Measurements from ENCODE around the gene CBFA2T3. TPM values are rescaled to one million over a fixed set of nuclear protein-coding genes. Genes with fewer than 3 reads are reported as not detected.

CBFA2T3 gene
- total and polyA plus RNA-seq, 8 donors, result 3.8 to 10.4 (median 5.4) TPM

DNA sequence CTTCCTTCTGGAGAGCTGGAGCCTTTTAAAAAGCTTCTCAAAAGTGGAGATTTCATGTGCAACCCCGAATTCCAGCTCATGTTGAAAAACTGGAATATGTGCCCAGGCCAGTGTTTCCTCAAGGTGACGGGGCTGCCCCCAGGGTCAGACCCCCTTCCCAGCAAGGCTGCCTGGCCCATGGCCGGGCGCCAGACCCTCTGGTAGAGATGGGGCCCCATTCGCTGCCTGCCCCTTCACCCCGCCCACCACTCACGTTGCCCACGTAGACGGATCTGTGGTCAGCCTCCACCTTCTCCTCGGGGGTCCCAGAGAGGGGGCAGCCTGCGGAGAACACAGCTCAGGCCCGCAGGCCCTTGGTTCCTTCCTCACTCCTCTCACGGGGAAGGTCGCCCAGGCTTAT, 111.7 kb downstream of the CBFA2T3 start:
- TF ChIP-seq, protein P1, sequence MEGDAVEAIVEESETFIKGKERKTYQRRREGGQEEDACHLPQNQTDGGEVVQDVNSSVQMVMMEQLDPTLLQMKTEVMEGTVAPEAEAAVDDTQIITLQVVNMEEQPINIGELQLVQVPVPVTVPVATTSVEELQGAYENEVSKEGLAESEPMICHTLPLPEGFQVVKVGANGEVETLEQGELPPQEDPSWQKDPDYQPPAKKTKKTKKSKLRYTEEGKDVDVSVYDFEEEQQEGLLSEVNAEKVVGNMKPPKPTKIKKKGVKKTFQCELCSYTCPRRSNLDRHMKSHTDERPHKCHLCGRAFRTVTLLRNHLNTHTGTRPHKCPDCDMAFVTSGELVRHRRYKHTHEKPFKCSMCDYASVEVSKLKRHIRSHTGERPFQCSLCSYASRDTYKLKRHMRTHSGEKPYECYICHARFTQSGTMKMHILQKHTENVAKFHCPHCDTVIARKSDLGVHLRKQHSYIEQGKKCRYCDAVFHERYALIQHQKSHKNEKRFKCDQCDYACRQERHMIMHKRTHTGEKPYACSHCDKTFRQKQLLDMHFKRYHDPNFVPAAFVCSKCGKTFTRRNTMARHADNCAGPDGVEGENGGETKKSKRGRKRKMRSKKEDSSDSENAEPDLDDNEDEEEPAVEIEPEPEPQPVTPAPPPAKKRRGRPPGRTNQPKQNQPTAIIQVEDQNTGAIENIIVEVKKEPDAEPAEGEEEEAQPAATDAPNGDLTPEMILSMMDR (IDR thresholded peaks at IDR 0.05), result no peak
- Histone ChIP-seq H3K4me1 (peaks cover 0 to under 1% of the 10 kb centered on the region in 2 donors), H3K27ac (no peak overlapping the region), H3K4me3 (no peak overlapping the region), H3K9me3 (no peaks in the 10 kb centered on the region), H3K36me3 (peaks cover 0 to 31% of the 10 kb centered on the region in 2 donors), H3K27me3 (peaks cover 0 to 48% of the 10 kb centered on the region in 2 donors)
- intact Hi-C loops (cut with DNase I), result no loop called here
- ATAC-seq (no peak), DNase-seq (no peak)

DNA sequence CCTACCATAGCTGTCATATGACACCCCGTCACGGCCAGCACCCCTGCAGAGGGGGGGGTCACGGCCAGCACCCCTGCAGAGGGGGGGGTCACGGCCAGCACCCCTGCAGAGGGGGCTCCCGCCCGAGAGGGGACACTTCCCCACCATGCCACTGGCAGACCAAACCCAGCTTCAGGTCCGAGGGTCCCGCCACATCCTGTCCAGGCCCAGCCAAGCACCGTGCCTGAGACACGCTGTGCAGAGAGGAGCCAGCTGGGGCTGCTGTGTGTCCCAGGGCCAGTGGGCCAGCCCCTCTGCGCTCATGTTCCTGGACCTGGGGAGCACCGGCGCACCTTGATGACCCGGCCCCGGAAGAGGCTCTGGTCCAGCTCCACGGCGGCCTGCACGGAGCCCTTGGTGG, 112.5 kb downstream of the CBFA2T3 start:
- no peak overlapping the region for H3K27ac ChIP-seq
- H3K4me1 ChIP-seq, result peaks cover 0 to 1% of the 10 kb centered on the region in 2 donors
- peaks cover 0 to 40% of the 10 kb centered on the region in 2 donors for H3K27me3 ChIP-seq
- TF ChIP-seq, protein P1 (IDR thresholded peaks at IDR 0.05), result no peak
- DNase-seq (no peak), ATAC-seq (no peak)
- intact Hi-C loops (cut with DNase I), result no loop called here
- H3K9me3 ChIP-seq, result no peaks in the 10 kb centered on the region
- no peak overlapping the region for H3K4me3 ChIP-seq
- H3K36me3 ChIP-seq, result peaks cover 0 to 39% of the 10 kb centered on the region in 2 donors

DNA sequence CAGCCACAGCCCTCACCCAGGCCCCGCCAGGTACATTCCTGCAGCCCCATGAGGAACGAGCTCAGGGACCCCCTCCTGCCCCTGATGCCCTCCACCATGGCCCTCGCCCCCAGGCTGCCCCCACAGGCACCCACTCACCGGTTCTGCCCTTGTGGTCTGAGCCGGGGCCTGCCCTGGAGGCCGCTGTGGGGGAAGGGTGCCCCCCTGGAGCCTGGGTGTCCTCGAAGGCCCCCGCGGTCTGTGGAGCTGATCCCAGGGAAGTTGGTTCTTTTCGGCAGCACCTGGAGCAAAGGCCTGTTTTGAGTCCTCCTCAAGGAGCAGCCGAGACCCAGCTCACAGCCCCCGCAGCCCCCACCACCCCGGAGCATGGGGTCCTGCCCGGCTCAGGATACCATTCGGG, 112.9 kb downstream of the CBFA2T3 start:
- Histone ChIP-seq H3K27ac (no peak overlapping the region), H3K9me3 (no peaks in the 10 kb centered on the region), H3K27me3 (peaks cover 0 to 36% of the 10 kb centered on the region in 2 donors), H3K36me3 (peaks cover 0 to 43% of the 10 kb centered on the region in 2 donors), H3K4me3 (no peak overlapping the region), H3K4me1 (peaks cover 0 to 6% of the 10 kb centered on the region in 2 donors)
- TF ChIP-seq, protein P1 (IDR thresholded peaks at IDR 0.05), result no peak
- intact Hi-C loops (cut with DNase I), result no loop called here
- ATAC-seq (no peak), DNase-seq (no peak)

DNA sequence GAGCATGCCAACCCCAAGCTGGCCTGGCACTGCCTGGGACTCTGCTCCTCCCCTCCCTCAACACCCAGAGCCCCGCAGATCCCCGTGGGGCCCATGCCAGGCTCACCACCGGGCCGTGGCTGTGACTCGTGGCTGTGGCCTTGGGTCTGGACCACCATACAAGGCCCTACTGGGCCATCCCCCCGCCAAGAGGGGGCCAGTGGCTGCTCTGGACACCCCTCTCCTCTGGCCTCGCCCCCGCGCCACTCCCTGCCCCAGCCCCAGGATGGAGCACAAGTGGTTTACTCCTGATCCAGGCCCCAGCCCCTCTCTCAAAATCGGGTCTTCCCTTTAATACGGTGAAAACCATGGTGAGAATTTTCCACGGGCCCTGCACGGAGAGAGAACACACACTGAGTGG, 113.6 kb downstream of the CBFA2T3 start:
- Histone ChIP-seq H3K27ac (no peak overlapping the region), H3K27me3 (peaks cover 0 to 29% of the 10 kb centered on the region in 2 donors), H3K4me3 (no peak overlapping the region), H3K4me1 (peaks cover 0 to 12% of the 10 kb centered on the region in 2 donors), H3K36me3 (peaks cover 0 to 49% of the 10 kb centered on the region in 2 donors), H3K9me3 (no peaks in the 10 kb centered on the region)
- ATAC-seq, result no peak
- no peak for DNase-seq
- TF ChIP-seq, protein P1 (IDR thresholded peaks at IDR 0.05), result no peak
- intact Hi-C loops (cut with DNase I), result no loop called here

DNA sequence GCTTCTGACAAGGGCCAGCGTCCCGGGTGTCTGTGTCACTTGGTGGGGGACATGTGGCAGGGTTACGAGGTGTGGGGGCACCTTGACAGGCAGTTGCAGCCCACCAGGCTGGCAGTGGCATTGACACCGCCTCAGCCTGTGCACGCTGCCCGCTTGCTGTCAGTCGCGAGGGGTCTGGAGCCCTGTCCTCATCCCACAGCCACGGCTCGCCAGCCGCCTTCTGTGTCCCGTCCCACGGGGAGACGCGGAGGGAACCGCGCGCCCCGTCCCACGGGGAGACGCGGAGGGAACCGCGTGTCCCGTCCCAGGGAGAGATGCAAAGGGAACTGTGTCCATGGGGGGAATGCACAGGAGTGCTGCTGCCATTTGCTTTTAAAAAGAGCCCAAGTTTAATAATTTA, 114.0 kb downstream of the CBFA2T3 start:
- peaks cover 0 to 50% of the 10 kb centered on the region in 2 donors for H3K36me3 ChIP-seq
- H3K27ac ChIP-seq, result no peak overlapping the region
- peaks cover 0 to 25% of the 10 kb centered on the region in 2 donors for H3K27me3 ChIP-seq
- H3K4me1 ChIP-seq, result peaks cover 3 to 17% of the 10 kb centered on the region in 2 donors
- no peak overlapping the region for H3K4me3 ChIP-seq
- intact Hi-C loops (cut with DNase I), result no loop called here
- no peaks in the 10 kb centered on the region for H3K9me3 ChIP-seq
- ATAC-seq (no peak), DNase-seq (no peak)
- TF ChIP-seq, protein P1 (IDR thresholded peaks at IDR 0.05), result no peak
